ENCODE data around the gene TAF1C.
"Not testable (repeated sequence)": the region's sequence is repeated elsewhere in the genome, so short reads cannot be mapped to it uniquely, and the experiment has no call there.

The TAF1C gene

DNA sequence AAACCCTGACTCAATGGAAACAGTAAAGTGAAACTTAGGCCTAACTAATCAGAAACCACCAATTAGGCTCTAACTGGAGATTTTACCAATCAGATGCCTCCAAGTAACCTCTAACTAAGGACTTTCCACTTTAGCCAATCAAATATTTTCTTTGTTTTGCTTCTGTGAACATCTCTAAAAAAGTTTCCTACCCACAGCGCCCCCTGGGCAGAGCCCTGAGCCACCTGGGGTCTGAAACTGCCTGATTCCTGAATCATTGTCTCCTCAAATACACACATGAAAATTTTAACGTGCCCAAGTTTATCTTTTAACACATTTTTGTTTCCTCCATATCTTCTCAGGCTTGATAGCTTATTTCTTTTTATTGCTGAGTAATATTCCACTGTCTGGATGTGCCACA, 23.1 kb upstream of the TAF1C start:
- no peak for DNase-seq

- no peak for DNase-seq
Observed at GRCh38 chr16:84207879-84208278, 21.0 kb upstream of the TAF1C start.

DNA sequence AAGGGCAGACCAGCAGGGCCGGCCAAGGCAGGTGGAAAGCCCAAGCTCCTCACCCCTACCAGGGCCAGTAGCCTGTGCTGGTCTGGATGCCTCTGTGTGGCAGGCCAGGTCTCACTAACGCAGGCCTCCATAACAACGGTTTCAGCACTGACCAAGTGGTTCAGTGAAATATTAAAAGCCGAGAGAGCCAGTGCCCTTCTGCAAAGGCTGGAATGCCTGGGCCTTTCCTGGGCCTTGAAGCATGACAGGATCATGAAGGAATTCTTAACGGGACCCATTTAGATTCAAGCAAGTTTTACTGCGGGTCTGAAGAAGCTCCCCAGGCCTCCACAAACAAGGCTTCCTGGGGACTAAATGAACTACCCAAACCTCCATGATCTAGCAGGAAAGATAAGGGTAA, 20.4 kb upstream of the TAF1C start:
- no peak for DNase-seq

DNA sequence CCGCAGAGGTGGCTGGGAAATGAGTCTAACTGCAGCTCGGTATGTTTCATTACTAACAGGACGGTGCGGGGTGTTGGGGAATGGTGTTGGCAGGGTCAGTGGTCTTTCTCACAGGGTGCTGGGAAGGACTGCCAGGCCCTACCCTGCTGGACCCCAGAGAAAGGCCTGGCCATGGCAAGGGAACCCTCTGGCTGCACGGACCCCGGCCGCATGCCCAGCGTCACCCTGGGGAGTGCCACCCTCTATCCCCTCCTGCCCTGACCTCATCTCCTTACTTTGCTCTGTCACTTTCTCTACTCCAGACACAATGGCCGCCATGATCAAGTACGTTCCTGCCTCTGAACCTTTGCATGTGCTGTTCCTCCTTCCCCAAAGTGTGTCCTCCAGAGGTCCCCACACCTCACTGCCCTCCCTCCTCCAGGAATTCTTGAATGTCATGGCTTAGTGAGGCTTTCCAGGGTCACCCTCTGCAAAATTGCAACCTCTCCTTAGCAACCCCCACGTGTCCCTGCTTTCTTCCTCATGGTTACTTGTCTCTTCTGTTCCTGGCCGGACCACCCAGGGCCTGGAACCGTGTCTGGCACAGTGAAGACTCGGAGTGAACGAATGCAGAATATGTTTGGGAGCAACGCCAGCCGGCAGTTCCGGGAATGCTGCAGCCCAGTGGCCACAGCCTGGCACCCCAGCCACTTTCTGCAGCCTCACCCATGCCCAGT, 19.3 kb upstream of the TAF1C start:
- no peak for DNase-seq

- DNase-seq = not testable (repeated sequence)
Observed at GRCh38 chr16:84205123-84205522, 18.3 kb upstream of the TAF1C start.

- not testable (repeated sequence) for DNase-seq
Observed at GRCh38 chr16:84204551-84204950, 17.7 kb upstream of the TAF1C start.

DNA sequence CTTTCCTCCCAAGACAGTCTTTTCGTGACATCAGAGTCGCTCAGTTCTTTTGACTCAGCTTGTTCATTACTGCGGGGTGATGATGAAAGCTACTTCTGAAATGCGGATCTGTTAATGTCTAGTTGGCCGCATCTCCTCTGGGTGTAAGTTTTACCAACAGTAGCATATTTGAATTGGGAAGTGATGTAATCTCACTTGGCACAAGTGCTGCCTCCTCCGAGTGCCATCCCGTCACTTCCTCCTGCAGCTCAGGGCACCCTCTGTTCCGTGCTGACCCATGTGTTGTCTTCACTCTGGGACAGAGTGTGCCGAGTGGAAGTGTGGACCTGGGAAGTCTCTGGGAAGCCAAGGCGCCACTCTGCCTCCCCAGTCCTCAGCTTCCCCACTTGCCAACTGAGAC, 13.0 kb upstream of the TAF1C start:
- no peak for DNase-seq

DNA sequence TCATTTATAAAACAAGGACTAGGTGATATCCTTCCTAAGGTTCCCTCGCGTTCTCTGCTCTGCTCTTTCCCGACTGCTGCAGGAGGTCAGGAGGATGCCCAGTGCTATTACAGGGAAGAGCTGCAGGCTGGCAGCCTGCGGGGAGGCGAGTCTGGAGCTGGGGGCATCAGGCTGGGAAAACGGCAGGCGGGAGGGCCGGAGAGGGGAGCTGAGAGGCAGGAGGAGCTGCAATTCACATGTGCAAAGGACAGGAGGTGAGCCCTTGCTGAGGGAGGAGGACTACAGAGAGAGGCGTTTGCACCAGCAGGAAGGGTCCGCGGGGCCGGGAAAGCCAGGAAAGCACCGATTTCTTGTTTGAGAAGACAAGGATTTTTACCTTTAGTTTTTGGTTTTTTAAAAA, 12.2 kb upstream of the TAF1C start:
- DNase-seq = no peak

DNA sequence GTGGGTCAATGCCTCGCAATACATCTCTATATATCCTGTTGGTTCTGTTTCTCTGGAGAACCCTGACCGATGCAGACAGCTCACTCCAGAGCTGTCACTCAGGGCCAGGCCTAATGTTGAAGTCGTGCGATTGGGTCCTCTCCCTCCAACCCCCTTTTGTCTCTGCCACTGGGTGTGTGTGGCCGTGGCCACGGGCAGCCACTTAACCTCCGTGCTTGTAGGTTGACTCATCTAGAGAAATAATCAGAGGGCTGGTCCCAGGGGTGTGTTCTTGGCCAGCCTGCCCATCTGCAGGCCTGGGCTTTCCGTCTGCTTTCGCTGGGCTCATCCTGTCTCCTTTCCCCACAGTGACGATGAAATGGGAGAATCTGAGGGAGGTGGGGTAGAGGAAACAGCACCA, 11.5 kb upstream of the TAF1C start:
- no peak for DNase-seq

GRCh38 chr16:84197466-84198128, 10.7 kb upstream of the TAF1C start:
- no peak for DNase-seq

DNA sequence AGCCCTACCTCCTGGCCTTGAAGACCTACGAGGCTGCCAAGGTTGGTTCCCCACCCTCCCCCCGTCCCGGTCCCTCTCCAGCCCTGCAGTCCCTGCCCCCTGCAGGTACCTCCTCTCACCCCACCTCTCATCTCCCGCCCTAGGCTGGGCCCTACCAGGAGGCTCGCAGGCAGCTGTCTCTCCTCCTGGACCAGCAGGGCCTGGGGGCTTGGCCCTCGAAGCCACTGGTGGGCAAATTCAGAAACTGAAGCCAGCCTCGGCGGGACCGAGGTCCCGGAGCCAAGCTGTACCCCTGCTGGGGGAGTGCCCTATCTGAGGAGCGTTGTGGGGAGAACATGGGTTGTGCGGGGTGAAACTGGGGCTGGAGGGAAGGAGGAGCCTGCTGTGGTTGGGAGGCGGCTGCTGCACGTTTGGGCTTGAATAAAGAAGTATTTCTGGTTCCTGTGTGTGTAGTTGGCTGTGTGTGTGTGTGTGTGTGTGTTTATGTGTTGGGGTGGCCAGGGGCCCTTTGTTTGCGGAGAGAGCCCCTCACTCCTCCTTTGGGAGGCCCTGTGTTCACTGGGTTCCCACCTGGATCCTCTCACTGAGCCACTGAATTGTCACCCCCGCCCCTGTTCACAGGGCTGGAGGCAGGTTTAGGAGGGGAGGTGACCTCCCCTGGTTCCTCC, 10.0 kb upstream of the TAF1C start:
- DNase-seq = no peak

DNA sequence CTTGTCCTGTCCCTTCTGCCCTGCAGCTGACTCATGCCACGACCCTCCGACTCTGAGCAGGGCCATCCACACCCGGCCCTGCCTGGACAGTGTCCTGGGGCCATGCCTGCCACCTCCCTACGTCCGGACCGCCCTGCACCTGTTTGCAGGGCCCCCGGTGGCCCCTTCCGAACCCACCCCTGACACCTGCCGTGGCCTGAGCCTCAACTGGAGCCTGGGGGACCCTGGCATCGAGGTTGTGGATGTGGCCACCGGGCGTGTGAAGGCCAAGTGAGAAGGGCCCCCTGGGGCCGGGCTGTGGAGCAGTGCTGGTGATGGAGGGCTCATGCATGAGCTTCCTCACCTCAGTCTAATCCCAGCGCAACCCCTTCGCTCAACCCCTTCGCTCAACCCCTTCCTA, 9.2 kb upstream of the TAF1C start:
- DNase-seq = no peak

DNA sequence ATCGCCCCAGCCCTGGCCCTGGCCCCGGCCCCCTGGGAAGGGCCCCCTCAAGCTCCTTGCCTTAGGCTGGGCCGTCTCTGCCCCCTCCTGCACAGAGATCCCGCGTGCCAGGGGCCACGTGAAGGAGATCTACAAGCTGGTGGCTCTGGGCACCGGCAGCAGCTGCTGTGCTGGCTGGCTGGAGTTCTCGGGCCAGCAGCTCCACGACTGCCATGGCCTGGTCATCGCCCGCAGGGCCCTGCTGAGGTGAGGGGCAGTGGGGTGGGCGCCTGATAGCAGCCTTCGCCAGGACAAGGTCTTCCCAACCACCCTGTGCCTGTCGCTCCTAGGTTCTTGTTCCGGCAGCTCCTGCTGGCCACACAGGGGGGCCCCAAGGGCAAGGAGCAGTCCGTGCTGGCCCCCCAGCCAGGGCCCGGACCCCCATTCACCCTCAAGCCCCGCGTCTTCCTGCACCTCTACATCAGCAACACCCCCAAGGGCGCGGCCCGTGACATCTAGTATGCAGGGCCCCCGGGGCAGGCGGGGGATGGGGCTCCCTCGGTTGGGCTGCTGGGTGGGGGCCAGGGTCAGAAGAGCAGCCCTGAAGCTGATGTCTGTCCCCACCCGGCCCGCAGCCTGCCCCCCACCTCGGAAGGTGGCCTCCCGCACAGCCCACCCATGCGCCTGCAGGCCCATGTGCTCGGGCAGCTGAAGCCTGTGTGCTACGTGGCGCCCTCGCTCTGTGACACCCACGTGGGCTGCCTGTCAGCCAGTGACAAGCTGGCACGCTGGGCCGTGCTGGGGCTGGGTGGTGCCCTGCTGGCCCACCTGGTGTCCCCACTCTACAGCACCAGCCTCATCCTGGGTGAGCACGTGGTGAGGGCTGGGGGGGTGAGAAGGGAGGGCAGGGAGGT, 8.6 kb upstream of the TAF1C start:
- no peak for DNase-seq

- DNase-seq = no peak
Observed at GRCh38 chr16:84194470-84195200, 7.8 kb upstream of the TAF1C start.

- DNase-seq = no peak
Observed at GRCh38 chr16:84194018-84194417, 7.2 kb upstream of the TAF1C start.

DNA sequence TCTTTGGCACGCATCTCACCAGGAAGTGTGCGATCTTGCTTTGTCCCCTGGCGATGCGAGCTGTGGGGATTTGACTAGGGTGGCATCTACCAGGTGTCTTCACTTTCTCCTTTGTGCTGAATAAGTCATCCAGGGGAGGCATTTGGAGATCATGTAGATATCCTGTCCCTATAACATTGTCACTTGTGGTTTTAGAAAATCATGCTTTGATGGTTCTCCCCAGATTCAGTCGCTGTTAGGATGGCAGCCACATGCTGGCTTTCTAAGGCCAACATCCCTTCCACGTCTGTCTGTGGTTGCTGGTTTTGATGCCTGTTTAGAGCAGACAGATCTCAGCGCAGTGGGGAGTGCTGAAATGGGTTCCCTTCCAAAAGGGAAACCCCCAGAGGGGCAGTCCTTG, 6.6 kb upstream of the TAF1C start:
- DNase-seq = no peak

DNA sequence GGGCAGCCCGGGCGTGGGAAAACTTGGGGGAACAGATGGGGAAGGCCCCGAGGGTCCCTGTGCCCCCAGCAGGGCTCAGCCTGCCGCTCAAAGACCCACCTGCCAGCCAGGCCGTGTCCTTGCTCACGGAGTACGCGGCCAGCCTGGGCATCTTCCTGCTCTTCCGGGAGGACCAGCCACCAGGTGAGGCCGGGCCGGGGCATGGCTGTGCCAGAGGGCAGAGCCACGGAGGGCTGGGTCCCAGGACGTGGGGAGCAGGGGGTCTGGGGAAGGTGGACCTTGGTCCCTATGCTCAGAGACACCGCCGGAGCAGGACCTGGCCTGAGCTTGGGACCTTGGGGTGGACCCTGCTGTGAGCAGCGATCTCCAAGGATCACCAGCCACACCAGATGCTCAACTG, 4.6 kb upstream of the TAF1C start:
- no peak for DNase-seq

GRCh38 chr16:84190731-84191388, 4.0 kb upstream of the TAF1C start, which contains the start of gene ADAD2:
TSS of gene ADAD2 (plus strand) at chr16:84191157. CDS start at chr16:84191231, 74 bp downstream.
- DNase-seq = no peak

DNA sequence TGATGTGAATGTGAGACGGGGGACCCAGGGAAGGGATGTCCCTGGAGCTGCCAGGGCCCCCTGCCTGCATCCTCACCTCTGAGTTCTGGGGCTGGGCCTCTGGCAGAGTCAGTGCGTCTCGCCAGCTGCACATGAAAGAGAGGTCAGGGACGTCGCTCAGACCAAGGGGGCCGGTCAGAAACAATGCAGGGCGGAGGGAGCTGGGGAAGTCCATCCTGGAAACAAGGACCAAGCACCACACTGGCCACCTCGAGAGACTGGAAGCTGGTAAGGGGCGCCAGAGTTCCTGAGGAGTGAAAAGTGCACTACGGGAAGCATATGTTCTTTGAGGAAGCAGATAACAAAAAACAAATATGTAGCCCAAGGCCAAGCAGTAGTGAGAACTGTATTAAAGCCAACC, 2.1 kb downstream of the TAF1C start:
- no peak for DNase-seq

DNA sequence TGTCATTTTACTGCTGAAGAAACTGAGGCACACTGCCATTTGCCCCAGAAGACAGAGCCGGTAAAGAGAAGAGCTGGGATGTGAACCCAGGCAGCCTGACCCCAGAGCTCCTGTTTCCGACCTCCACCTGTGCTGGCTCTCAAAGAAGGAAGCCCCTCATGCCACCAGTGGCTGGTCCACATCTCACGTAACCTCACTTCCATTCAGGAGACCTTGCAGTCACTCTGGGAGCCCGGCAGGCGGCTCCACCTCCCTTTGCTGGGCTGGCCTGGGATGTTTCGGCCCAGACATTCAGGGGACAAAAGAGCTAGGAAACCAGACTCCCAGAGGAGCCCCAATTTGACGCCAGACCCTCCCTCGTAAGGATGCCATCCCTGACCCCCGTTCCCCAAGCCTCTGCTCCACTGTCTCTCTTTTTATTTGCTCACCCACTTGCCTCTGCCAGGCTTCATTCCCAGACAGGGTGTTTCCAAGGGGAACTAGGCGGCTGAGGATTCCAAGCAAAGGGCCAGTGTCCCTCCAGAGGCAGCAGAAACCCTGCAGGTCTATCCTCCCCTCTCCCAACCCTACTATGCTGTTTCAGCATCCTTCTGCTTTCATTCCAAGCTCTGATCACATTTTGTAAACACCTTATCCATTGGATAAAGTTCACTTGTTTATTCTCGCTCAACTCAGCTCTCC, 2.8 kb downstream of the TAF1C start:
- peak; percentile 19 for DNase-seq

DNA sequence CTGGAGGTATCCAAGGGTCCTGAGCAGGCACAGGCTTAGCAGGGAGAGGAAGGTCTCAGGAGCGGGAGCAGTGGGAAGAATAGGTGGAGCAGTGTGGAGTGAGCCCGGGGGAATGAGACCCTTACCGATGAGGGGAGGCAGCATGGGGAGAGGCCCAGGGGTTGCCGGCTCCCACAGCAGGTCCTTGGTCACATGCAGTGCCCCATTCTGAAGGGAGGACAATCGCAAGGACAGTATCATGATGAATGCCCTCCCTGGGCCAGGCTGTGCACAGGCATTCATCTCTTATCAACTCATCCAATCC, 3.3 kb downstream of the TAF1C start:
- DNase-seq = no peak

Measured in NCI-H1694 (cell line).